A673 (cell line): Measurements from ENCODE around the gene STX8. TPM values are rescaled to one million over a fixed set of nuclear protein-coding genes. Genes with fewer than 3 reads are reported as not detected.

Experiments used
- BruUV-seq: library from RNA; stranded (reverse); fragments of 400-500 nt; replicated peaks from 2 replicates; lab custom pipeline; 2021; lab: Mats Ljungman, UMichigan
- CTCF ChIA-PET: fragments of 300-600 bp; sonication (Branson Sonifier 250); formaldehyde crosslinking; loops from one replicate; lab custom pipeline; 2022; ENCODE audit warnings: antibody characterized with exemption; lab: Charles Lee
- POLR2A ChIA-PET: fragments of 300-600 bp; sonication (Branson Sonifier 250); formaldehyde crosslinking; loops from one replicate; lab custom pipeline; 2022; ENCODE audit warnings: antibody characterized with exemption; ENCODE audit not compliant: low non-redundant PET; lab: Charles Lee
- DNase-seq: peaks from one replicate; pipeline ENCODE4 v3.0.0-alpha.2; 2015; ENCODE audit warnings: low spot score
- H3K27ac ChIP-seq: fragments of 200-600 bp; sonication (generic); 2 replicates; pipeline ENCODE4 v1.5.1; 2016; ENCODE audit warnings: mixed run types, low read depth, mild to moderate bottlenecking, mixed read lengths, antibody characterized with exemption, low read length; ENCODE audit not compliant: poor library complexity, severe bottlenecking
- H3K27me3 ChIP-seq: fragments of 200-600 bp; sonication (generic); replicated peaks from 2 replicates; pipeline ENCODE4 v1.6.1; 2017; ENCODE audit warnings: mixed run types, low read depth, mild to moderate bottlenecking, mixed read lengths, antibody characterized with exemption, low read length; ENCODE audit not compliant: insufficient read depth, poor library complexity
- H3K36me3 ChIP-seq: fragments of 200-600 bp; sonication (generic); 2 replicates; pipeline ENCODE4 v1.6.1; 2016; ENCODE audit warnings: mixed run types, mild to moderate bottlenecking, mixed read lengths, antibody characterized with exemption, low read length; ENCODE audit not compliant: insufficient read depth, poor library complexity, severe bottlenecking
- H3K4me1 ChIP-seq: fragments of 200-600 bp; sonication (generic); 2 replicates; pipeline ENCODE4 v1.6.1; 2017; ENCODE audit warnings: mixed run types, mild to moderate bottlenecking, mixed read lengths, antibody characterized with exemption, low read length; ENCODE audit not compliant: insufficient read depth, poor library complexity, severe bottlenecking
- H3K4me3 ChIP-seq: fragments of 200-600 bp; sonication (generic); 2 replicates; pipeline ENCODE4 v1.5.1; 2016; ENCODE audit warnings: low read depth, mixed run types, mild to moderate bottlenecking, mixed read lengths, low read length; ENCODE audit not compliant: poor library complexity, severe bottlenecking
- H3K9me3 ChIP-seq: fragments of 200-600 bp; sonication (generic); 2 replicates; pipeline ENCODE4 v1.6.1; 2016; ENCODE audit warnings: mixed run types, low read depth, mild to moderate bottlenecking, mixed read lengths, antibody characterized with exemption, low read length; ENCODE audit not compliant: poor library complexity, severe bottlenecking
- CTCF ChIP-seq: fragments of 300-800, 200-600 bp; sonication (generic); conservative IDR thresholded peaks from 2 replicates; pipeline ENCODE4 v1.5.1; 2017; ENCODE audit warnings: low read depth, mild to moderate bottlenecking, antibody characterized with exemption, low read length, moderate library complexity, mixed read lengths
- EZH2 ChIP-seq: fragments of 200-600 bp; sonication (generic); IDR thresholded peaks from 2 replicates; pipeline ENCODE4 v1.6.1; 2017; ENCODE audit warnings: borderline replicate concordance, low read depth, mild to moderate bottlenecking, mixed read lengths, antibody characterized with exemption, low read length; ENCODE audit not compliant: poor library complexity, severe bottlenecking
- intact Hi-C: fragments of 100-400 bp; cut with micrococcal nuclease; formaldehyde crosslinking; loops from one replicate; pipeline ENCODE4 v1.10.0; 2022; ENCODE audit not compliant: unreplicated experiment
- total RNA-seq: library from RNA; stranded (reverse); gene quantifications from 2 replicates; pipeline ENCODE4 v1.2.3, GENCODE V29; 2021

STX8 gene
- total RNA-seq, 1 experiment from 2014 or later = 51.4 TPM

GRCh38 chr17:9445424-9445823 is 130.2 kb downstream of the STX8 start:
- TF ChIP-seq CTCF (no peak), EZH2 (no peak)
- CTCF ChIA-PET = interaction anchor here (0.7 kb wide), 1 partner anchor 155 kb away, joined by 5 read pairs; no protein-coding TSS in a partner anchor
- POLR2A ChIA-PET = no interaction called here
- no TSS peak for BruUV-seq
- Histone ChIP-seq H3K4me3 (no peak overlapping the region), H3K27me3 (no peaks in the 10 kb centered on the region), H3K9me3 (no peaks in the 10 kb centered on the region), H3K27ac (no peak overlapping the region), H3K36me3 (no peaks in the 10 kb centered on the region), H3K4me1 (peaks cover 6% of the 10 kb centered on the region)
- intact Hi-C loops = no loop called here
- DNase-seq = no peak

GRCh38 chr17:9444687-9445086 is 130.9 kb downstream of the STX8 start:
- ChIA-PET CTCF (no interaction called here), POLR2A (no interaction called here)
- no TSS peak for BruUV-seq
- Histone ChIP-seq H3K9me3 (no peaks in the 10 kb centered on the region), H3K4me3 (no peak overlapping the region), H3K4me1 (peaks cover 6% of the 10 kb centered on the region), H3K27me3 (no peaks in the 10 kb centered on the region), H3K36me3 (no peaks in the 10 kb centered on the region), H3K27ac (no peak overlapping the region)
- intact Hi-C loops = no loop called here
- no peak for DNase-seq
- TF ChIP-seq CTCF (no peak), EZH2 (no peak)

- Histone ChIP-seq H3K27ac (no peak overlapping the region), H3K4me1 (peaks cover 6% of the 10 kb centered on the region), H3K9me3 (no peaks in the 10 kb centered on the region), H3K36me3 (no peaks in the 10 kb centered on the region), H3K4me3 (no peak overlapping the region), H3K27me3 (no peaks in the 10 kb centered on the region)
- ChIA-PET POLR2A (no interaction called here), CTCF (no interaction called here)
- BruUV-seq = no TSS peak
- TF ChIP-seq EZH2 (no peak), CTCF (no peak)
- intact Hi-C loops = no loop called here
- DNase-seq = no peak
Measured at GRCh38 chr17:9443811-9444210, 131.8 kb downstream of the STX8 start.
